NAMALWA (cell line): ENCODE results near the gene ARFRP1.
"Not testable (repeated sequence)": the region's sequence is repeated elsewhere in the genome, so short reads cannot be mapped to it uniquely, and the experiment has no call there.

Source experiments
- DNase-seq: peaks from one replicate; pipeline ENCODE4 v3.0.0-alpha.2; 2015; ENCODE audit warnings: low spot score

ARFRP1 gene

GRCh38 chr20:63732118-63733095, 24.6 kb upstream of the ARFRP1 start:
- DNase-seq: no peak

- DNase-seq: no peak
Observed at GRCh38 chr20:63731410-63731809, 23.6 kb upstream of the ARFRP1 start.

DNA sequence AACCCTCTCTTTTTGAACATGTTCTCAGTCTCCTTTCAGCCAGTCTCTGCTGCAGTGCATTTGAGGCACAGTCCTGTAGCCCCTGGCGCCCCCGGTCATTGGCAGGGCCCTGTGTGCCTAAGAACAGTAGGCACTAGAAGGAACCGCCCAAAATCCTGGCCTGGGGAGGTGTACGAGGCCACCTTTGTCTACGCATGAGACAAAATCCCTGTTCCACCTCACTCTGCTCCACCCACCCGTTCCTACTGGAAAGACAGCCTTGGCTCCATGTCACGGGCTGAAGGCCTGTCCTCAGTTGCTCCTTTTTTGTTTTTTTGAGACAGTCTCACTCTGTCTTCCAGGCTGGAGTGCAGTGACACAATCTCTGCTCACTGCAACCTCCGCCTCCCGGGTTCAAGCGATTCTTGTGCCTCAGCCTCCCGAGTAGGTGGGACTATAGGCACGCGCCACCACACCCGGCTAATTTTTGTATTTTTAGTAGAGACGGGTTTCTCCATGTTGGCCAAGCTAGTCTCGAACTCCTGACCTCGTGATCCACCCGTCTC, 22.5 kb upstream of the ARFRP1 start:
- DNase-seq: not testable (repeated sequence)

DNA sequence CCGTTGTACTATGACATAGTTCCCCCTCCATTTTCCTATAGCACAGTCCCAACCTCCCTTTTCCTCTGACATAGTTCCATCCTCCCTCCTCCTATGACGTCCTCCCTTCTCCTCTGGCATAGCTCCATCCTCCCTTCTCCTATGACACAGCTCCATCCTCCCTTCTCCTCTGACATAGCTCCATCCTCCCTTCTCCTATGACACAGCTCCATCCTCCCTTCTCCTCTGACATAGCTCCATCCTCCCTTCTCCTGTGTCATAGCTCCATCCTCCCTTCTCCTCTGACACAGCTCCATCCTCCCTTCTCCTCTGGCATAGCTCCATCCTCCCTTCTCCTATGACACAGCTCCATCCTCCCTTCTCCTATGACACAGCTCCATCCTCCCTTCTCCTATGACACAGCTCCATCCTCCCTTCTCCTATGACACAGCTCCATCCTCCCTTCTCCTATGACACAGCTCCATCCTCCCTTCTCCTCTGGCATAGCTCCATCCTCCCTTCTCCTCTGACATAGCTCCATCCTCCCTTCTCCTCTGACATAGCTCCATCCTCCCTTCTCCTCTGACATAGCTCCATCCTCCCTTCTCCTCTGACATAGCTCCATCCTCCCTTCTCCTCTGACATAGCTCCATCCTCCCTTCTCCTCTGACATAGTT, 15.3 kb upstream of the ARFRP1 start:
- not testable (repeated sequence) for DNase-seq

- no peak for DNase-seq
Observed at GRCh38 chr20:63718996-63719395, 11.2 kb upstream of the ARFRP1 start.

- no peak for DNase-seq
Observed at GRCh38 chr20:63714858-63715257, 7.1 kb upstream of the ARFRP1 start.

DNA sequence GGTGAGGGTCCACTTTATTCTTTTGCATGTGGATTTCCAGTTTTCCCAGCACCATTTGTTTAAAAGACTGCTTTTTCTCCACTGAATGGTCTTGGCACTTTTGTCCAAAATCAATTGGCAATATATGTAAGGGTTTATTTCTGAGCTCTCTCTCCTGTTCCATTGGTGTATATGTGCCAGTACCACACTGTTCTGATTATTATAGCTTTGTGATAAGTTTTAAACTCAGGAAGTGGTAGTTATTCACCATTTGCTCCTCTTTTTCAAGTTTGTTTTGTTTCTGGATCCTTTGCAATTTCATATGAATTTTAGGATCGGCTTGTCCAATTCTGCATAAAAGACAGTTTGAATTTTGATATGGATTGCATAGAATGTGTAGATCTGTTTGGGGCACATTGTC, 4.4 kb upstream of the ARFRP1 start:
- DNase-seq: no peak

DNA sequence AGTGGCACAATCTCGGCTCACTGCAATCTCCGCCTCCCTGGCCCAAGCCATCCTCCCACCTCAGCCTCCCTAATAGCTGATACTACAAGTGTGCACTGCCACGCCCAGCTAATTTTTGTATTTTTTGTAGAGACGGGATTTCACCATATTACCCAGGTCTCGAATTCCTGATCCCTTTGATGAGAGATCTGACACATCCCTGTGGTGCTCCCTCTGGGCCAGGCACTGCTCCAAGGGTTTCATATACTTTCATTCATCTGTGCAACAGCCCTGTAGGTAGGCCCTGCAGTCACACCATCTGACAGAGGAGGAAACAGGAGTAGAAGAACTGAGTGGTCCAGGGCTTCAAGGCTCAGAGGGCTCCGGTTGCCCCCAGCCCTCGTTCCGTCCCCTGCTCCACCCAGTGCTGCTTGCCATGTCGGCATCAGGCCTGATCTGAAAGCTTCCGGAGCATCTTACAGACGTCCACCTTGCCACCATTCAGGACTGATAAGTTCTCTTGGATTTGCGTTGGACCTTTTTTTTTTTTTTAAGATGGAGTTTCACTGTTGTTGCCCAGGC, 3.4 kb upstream of the ARFRP1 start:
- no peak for DNase-seq

GRCh38 chr20:63709149-63709527, 1.4 kb upstream of the ARFRP1 start:
- DNase-seq: no peak

DNA sequence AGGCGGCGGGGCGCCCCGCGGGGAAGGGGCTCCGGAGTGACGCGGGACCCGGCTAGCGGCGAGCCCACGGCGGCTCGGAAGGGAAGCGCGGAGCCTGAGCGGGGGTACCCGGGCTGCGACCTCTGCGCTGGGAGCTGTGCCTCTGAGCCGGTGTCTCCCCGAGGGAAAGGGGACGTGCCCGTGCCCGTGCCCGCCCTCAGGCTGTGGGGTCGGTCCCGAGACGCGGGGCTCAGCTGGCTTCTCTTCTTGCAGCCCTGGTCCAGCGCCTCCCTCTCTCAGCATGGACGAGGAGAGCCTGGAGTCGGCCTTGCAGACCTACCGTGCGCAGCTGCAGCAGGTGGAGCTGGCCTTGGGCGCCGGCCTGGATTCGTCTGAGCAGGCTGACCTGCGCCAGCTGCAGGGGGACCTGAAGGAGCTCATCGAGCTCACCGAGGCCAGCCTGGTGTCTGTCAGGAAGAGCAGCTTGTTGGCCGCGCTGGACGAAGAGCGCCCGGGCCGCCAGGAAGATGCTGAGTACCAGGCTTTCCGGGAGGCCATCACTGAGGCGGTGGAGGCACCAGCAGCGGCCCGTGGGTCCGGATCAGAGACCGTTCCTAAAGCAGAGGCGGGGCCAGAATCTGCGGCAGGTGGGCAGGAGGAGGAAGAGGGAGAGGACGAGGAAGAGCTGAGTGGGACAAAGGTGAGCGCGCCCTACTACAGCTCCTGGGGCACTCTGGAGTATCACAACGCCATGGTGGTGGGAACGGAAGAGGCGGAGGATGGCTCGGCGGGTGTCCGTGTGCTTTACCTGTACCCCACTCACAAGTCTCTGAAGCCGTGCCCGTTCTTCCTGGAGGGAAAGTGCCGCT, 749 bp upstream of the ARFRP1 start:
- DNase-seq: no peak

- DNase-seq: peak; percentile 68
Observed at GRCh38 chr20:63706852-63707557, 771 bp downstream of the ARFRP1 start.

- DNase-seq: no peak
Observed at GRCh38 chr20:63706027-63706695, 1.6 kb downstream of the ARFRP1 start.

DNA sequence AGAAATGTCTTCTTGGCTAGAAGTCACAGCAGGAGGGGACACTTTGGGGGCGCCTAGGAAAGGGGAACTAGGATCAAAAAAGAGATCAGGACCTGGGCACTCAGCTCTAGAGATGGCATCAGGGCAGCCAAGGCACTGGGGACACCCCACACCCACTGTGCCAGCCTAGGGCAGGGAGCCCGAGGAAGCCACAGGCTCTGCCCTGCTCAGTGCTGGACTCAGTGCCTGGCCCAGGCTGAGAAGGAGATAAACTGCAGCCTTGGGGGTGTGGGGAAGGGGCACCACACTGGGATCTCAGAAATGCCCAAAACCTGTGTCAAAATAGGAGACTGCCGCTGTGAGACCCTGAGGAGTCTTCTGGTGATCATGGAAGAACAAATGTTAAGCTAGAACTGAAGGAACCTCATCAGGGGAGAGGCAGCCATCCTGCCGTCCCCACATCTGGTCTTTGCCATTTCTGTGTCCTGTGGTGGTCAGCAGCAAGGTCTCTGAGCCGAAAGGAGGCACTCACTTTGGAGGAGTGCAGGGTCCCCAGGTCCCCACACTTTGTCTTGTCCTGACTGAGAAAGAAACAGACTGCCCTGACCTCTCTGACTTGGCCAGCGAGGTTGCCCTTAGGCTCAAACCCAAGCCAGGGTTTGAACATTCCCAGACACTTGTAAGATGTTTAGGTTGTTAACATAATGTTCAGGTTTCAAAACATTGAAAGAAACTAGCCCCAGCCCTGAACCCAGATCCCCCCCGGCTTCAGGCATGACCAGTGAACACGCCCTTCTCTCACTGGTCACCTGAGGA, 2.3 kb downstream of the ARFRP1 start:
- no peak for DNase-seq

GRCh38 chr20:63704749-63705117, 3.0 kb downstream of the ARFRP1 start:
- no peak for DNase-seq

- DNase-seq: no peak
Observed at GRCh38 chr20:63703976-63704748, 3.6 kb downstream of the ARFRP1 start.

DNA sequence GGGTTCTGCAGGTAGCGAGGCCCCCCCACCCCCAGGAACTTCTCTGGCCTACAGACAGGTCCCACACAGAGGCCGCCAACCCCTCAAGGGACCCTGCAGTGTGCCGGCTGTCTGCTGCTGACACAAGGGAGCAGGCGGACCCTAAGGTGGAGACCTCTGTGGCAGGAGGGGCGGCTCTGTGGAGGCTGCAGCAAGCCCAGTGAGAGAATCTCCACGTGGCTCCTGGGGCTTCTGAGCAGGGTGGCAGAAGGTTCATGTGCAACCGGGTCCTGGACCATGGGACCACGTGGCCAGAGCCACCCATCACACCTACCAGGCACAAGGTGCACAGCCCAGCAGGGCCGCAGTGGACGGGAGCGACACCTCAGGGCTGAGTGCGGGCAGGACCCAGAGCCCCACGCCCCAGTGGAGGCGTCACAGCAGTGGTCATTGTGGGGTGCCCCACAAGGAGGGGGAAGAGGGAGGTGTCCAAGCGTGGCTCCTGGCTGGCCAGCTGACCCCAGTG, 4.3 kb downstream of the ARFRP1 start:
- no peak for DNase-seq

DNA sequence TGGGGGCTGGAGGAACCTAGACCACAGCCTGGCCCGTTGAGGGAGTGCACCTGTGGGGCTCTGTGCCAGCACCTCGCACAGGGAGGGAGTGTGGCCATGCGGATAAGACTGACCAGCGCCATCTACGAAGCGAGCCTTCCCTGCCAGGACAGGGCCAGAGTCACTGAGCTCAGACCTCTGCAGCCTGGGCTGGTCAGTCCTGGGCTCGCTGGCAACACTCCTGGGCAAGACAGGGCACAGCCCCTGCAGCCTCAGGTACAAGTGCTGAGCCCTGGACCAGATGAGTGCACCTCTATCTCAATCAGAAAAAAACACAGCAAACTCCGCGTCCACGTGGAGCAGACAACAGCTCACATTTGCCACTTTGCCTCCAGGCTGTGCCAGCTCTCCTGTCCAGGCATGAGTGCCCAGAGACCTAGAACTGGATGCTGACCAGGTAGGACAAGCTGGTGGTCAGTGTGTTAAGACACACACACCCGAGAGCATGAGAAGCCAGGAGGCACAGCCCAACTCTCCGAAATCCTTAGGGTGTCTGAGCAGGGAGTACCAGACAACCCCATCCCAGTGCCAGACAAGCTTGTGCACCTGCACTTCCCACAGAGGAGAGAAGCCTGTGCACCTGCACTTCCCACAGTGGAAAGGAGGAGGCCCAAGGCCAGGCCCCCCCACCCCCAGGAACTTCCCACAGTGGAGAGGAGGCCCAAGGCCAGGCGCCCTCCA, 4.9 kb downstream of the ARFRP1 start:
- DNase-seq: no peak

GRCh38 chr20:63702036-63702665, 5.6 kb downstream of the ARFRP1 start:
- no peak for DNase-seq
